ENCODE measurements around the gene UNC5B.

UNC5B gene

DNA sequence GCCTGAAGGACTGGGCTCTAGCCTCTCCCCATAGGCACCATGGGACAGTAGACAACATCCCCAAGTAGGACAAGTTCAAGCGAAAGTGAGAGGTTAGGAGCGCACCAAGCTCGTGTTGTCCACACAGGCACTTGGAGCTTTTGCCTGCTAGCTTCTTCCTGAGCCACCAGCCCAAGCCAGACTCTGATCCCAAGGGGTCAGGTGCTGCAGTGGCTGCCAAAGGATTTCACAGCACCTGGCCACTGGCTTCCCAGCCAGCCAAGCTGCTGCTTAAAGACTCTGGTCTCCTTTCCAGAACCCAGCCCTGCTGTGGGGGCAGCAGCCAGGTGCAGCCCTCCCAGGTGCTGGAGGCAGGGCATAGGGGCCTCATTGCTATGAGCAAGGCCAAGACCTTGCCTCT is 33.0 kb upstream of the UNC5B start:
- Histone ChIP-seq H3K27me3 (replicated peaks; ENCODE audit: control insufficient read depth, insufficient read depth, low read length) (peaks cover 2% of the 10 kb centered on the region; the same call in 1 of the 2 replicates), H3K36me3 (ENCODE audit: control insufficient read depth, insufficient read depth, low read length) (no peaks in the 10 kb centered on the region)

DNA sequence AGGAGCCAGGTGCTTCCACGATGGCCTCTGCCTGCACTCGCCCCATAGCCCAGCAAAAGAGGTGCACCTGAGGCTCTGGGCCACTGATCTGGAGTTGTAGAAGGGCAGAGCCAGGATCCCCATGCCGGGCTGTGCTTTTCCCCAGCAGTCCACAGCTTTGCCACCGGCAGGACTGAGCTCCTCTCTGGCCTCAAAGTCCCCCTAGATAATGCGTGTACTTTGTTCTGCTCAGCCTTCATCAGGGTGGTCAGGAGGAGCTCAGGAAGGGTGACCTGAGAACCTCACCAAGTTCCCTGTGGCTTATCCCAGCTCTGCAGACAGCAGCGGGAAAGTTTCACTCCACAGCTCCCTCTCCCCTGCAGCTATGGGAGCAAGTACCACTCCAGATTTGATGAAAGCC is 27.9 kb upstream of the UNC5B start:
- peaks cover 5% of the 10 kb centered on the region for H3K27me3 ChIP-seq (replicated peaks; ENCODE audit: control insufficient read depth, insufficient read depth, low read length)
- TF ChIP-seq, protein P1, sequence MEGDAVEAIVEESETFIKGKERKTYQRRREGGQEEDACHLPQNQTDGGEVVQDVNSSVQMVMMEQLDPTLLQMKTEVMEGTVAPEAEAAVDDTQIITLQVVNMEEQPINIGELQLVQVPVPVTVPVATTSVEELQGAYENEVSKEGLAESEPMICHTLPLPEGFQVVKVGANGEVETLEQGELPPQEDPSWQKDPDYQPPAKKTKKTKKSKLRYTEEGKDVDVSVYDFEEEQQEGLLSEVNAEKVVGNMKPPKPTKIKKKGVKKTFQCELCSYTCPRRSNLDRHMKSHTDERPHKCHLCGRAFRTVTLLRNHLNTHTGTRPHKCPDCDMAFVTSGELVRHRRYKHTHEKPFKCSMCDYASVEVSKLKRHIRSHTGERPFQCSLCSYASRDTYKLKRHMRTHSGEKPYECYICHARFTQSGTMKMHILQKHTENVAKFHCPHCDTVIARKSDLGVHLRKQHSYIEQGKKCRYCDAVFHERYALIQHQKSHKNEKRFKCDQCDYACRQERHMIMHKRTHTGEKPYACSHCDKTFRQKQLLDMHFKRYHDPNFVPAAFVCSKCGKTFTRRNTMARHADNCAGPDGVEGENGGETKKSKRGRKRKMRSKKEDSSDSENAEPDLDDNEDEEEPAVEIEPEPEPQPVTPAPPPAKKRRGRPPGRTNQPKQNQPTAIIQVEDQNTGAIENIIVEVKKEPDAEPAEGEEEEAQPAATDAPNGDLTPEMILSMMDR (IDR thresholded peaks at IDR 0.05; ENCODE audit: insufficient read depth, low read length, poor library complexity, severe bottlenecking) = no peak
- H3K4me3 ChIP-seq (replicated peaks; ENCODE audit: low read depth, low read length) = no peak overlapping the region
- DNase-seq (ENCODE audit: extremely low read depth, insufficient read length) = no peak
- no peaks in the 10 kb centered on the region for H3K36me3 ChIP-seq (ENCODE audit: control insufficient read depth, insufficient read depth, low read length)

More for the DNA sequence above, 33.0 kb upstream of the UNC5B start:
- DNase-seq (ENCODE audit: extremely low read depth, insufficient read length) = no peak
- H3K4me3 ChIP-seq (replicated peaks; ENCODE audit: low read depth, low read length) = no peak overlapping the region
- TF ChIP-seq, protein P1 (IDR thresholded peaks at IDR 0.05; ENCODE audit: insufficient read depth, low read length, poor library complexity, severe bottlenecking) = no peak

DNA sequence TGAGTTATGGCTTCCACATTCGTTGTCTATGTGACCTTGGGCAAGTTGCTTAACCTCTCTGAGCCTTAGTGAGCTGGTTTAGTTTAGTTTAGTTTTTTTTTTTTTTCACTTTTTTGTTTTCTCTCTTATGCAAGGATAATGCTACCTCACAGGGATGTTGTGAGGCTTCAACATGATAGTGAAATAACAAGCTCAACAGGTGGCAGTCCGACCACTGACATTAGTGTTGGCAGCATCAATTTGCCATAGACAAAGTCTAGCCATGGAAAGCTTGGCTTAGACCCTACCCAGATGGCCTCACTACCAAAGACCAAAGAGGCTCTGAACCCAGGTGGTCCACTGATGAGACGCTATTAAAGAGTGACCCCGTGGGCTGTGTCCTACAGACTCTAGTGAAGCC is 27.2 kb upstream of the UNC5B start:
- DNase-seq (ENCODE audit: extremely low read depth, insufficient read length) = no peak
- Histone ChIP-seq H3K36me3 (ENCODE audit: control insufficient read depth, insufficient read depth, low read length) (no peaks in the 10 kb centered on the region), H3K27me3 (replicated peaks; ENCODE audit: control insufficient read depth, insufficient read depth, low read length) (peaks cover 5% of the 10 kb centered on the region), H3K4me3 (replicated peaks; ENCODE audit: low read depth, low read length) (no peak overlapping the region)
- TF ChIP-seq, protein P1 (IDR thresholded peaks at IDR 0.05; ENCODE audit: insufficient read depth, low read length, poor library complexity, severe bottlenecking) = no peak

DNA sequence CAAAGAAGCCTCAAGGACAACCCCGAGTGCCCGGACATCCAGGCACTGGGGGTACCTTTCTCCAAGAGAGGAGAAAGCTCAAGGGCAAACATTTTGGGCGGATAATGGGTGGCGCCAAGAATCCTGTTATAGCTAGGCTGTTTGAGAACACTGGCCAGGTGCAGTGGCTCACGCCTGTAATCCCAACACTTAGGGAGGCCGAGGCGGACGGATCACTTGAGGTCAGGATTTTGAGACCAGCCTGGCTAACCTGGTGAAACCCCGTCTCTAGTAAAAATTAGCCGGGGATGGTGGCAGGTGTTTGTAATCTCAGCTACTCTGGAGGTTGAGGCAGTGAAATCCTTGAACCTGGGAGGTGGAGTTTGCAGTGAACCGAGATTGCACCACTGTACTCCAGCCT is 25.2 kb upstream of the UNC5B start:
- no peak for DNase-seq (ENCODE audit: extremely low read depth, insufficient read length)

DNA sequence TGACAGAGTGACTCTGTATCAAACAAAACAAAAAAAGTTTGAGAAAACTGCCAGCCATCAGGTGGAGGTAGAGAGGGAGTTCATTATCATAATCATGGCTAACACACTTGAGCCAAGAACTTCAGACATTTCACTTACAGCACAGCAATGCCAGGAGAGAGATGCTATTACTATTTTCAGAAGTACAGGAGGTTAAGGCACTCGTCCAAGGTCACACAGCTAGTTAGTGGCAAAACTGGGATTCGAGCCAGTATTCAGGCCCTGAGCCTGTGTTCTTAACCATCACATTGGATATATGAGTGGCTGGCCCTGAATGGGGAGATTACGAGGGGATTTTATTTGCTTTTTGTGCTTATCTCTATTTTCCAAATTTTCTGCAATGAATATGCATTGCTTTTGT is 24.8 kb upstream of the UNC5B start:
- Histone ChIP-seq H3K27me3 (replicated peaks; ENCODE audit: control insufficient read depth, insufficient read depth, low read length) (peaks cover 5% of the 10 kb centered on the region), H3K36me3 (ENCODE audit: control insufficient read depth, insufficient read depth, low read length) (no peaks in the 10 kb centered on the region), H3K4me3 (replicated peaks; ENCODE audit: low read depth, low read length) (no peak overlapping the region)
- DNase-seq (ENCODE audit: extremely low read depth, insufficient read length) = no peak
- TF ChIP-seq, protein P1 (IDR thresholded peaks at IDR 0.05; ENCODE audit: insufficient read depth, low read length, poor library complexity, severe bottlenecking) = no peak

More for the DNA sequence above, 25.2 kb upstream of the UNC5B start:
- no peak overlapping the region for H3K4me3 ChIP-seq (replicated peaks; ENCODE audit: low read depth, low read length)
- H3K36me3 ChIP-seq (ENCODE audit: control insufficient read depth, insufficient read depth, low read length) = no peaks in the 10 kb centered on the region
- TF ChIP-seq, protein P1 (IDR thresholded peaks at IDR 0.05; ENCODE audit: insufficient read depth, low read length, poor library complexity, severe bottlenecking) = no peak
- peaks cover 5% of the 10 kb centered on the region for H3K27me3 ChIP-seq (replicated peaks; ENCODE audit: control insufficient read depth, insufficient read depth, low read length)

DNA sequence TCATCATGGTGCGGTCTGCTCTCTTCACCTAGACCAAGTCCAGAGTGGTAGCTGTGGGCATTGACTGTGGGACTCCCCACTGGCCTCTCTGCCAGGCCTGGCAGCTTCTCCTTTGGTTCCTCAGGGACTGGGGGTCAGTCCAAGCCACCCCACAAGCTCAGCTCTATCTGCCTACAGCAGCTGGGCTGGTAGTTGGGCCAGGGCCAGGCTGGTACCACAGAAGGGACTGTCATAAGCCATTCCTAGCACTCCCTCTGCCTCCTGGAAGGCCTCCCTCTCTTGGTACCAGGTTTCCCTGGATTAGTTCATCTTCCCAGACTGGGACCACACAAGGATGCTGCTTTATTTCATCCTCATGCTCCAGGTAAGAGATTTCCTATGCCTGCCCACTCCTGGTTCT is 24.2 kb upstream of the UNC5B start:
- peaks cover 5% of the 10 kb centered on the region for H3K27me3 ChIP-seq (replicated peaks; ENCODE audit: control insufficient read depth, insufficient read depth, low read length)
- H3K4me3 ChIP-seq (replicated peaks; ENCODE audit: low read depth, low read length) = no peak overlapping the region
- DNase-seq (ENCODE audit: extremely low read depth, insufficient read length) = no peak
- no peaks in the 10 kb centered on the region for H3K36me3 ChIP-seq (ENCODE audit: control insufficient read depth, insufficient read depth, low read length)
- TF ChIP-seq, protein P1 (IDR thresholded peaks at IDR 0.05; ENCODE audit: insufficient read depth, low read length, poor library complexity, severe bottlenecking) = no peak

Measured in GM06990 (cell line).